Effector memory CD4-positive, alpha-beta T cell (primary cell): Measurements from ENCODE around the gene SRGAP2C.
"Not testable (repeated sequence)": the region's sequence is repeated elsewhere in the genome, so short reads cannot be mapped to it uniquely, and the experiment has no call there.

ENCODE experiments used
- DNase-seq, 3 donors: peaks; one replicate each; pipeline ENCODE4 v3.0.0-alpha.2; 2020
- H3K27ac ChIP-seq: 2 replicates; pipeline ENCODE4 v1.7.0; 2013; ENCODE audit warnings: mild to moderate bottlenecking, low read length, moderate library complexity; ENCODE audit not compliant: insufficient read depth, poor library complexity, severe bottlenecking
- H3K27me3 ChIP-seq: replicated peaks from 2 replicates; pipeline ENCODE4 v1.7.0; 2013; ENCODE audit warnings: mild to moderate bottlenecking, low read length; ENCODE audit not compliant: insufficient read depth, control insufficient read depth, poor library complexity, severe bottlenecking
- H3K36me3 ChIP-seq: 2 replicates; pipeline ENCODE4 v1.7.0; 2013; ENCODE audit warnings: mild to moderate bottlenecking, low read length, moderate library complexity; ENCODE audit not compliant: control insufficient read depth, insufficient read depth
- H3K4me1 ChIP-seq: 2 replicates; pipeline ENCODE4 v1.7.0; 2013; ENCODE audit warnings: low read length, mild to moderate bottlenecking; ENCODE audit not compliant: control insufficient read depth, insufficient read depth, poor library complexity, severe bottlenecking
- H3K4me3 ChIP-seq: 2 replicates; pipeline ENCODE4 v1.7.0; 2013; ENCODE audit warnings: low read length, low read depth, mild to moderate bottlenecking; ENCODE audit not compliant: insufficient read depth, poor library complexity, severe bottlenecking
- H3K9me3 ChIP-seq: 2 replicates; pipeline ENCODE4 v1.7.0; 2013; ENCODE audit warnings: mild to moderate bottlenecking, low read length, moderate library complexity; ENCODE audit not compliant: control insufficient read depth

The SRGAP2C gene

DNA sequence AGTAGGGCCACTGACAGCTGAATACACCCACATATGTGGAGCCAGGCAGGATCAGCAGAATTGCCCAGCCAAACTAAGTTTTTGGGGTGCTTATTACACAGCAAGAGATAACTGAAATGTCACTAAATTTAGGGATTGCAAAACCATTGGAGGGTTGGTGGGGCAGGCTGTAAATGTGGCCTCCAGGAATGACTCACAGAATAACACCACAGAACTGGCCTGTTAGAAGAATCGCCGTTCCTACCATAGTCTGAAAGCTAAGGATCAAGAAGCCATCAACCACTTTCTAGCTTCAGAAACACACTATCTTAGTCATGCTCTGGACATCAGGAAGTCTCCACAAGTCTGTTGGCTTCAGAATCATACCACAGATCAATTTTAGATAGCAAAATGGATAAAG, 24.7 kb upstream of the SRGAP2C start:
- H3K36me3 ChIP-seq, H3K4me3 ChIP-seq, H3K27ac ChIP-seq, DNase-seq, H3K27me3 ChIP-seq, H3K9me3 ChIP-seq, H3K4me1 ChIP-seq: not testable (repeated sequence)

DNA sequence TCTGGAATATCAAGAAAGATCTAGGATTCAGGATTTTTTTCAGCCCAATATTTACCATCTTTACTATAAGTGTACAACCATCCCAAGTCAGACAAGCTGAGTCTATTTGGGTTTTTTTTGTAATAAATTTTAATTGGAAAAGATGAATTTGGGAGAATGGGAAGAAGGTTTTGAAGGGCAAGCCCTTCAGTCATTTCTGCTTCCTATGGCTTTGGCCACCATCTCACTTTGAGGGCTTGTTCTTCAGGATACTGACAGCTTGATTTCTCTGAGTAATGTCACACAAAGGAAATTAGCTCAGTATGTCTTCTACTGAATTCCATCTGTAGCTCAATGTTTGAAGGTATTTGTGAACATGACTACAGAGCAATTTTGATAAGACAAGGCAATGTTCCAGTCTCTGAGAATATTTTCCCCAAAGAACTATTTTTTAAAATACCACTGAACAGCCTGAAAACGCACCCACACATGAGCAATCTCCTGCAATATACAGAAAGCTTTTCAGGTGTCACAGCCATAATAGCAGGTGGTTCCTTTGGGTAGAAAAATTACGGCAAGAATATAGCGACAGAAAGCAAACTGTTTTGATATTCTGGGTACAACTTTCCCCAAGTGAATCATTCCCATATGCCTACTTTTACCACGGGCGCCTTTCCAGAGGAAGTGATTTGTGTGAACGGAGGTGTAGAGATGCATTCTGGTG, 23.4 kb upstream of the SRGAP2C start:
- H3K27me3 ChIP-seq, DNase-seq, H3K4me3 ChIP-seq, H3K9me3 ChIP-seq, H3K4me1 ChIP-seq, H3K27ac ChIP-seq, H3K36me3 ChIP-seq: not testable (repeated sequence)

DNA sequence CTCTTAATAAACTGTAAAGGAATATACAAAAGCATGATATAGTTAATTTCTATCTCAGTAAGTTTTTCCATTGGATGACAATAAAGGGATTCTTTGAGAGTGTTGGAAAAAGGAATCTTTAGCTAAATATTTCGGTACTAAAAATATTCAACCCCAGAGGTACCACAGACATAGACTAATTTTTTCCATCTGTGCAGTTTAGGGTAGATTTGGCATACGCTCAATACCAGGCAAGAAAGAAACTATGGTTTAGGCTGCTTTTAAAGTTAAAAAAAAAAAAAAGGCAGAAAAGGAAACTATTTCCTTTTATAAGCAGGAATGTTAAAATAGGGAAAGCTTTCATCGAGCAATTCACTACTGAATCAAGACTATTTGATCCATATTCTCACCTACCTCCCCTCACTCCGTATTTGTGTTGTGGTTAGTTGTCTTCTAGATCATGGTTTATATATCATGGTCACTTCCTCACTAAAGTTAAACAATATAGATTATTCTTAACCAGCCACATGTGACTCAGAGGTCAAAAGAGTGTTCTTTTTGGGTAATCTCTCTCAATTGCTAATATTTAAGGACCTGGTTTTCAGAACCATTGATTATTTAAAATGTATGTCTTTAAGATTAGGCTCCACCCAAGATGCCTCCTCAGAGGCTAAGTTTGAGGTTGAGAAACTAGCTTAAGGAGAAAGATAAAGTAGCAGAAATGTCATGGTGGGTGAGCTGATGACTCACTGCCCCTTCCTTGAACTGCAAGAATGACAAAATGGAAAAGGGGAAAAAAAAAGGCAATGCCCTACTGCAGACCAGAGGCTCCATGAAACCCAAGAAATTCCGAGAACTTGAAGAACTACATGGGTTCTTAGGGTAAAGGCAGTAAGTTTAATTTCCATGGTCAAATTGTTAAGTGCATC, 20.7 kb upstream of the SRGAP2C start:
- H3K4me1 ChIP-seq, H3K27me3 ChIP-seq, DNase-seq, H3K27ac ChIP-seq, H3K36me3 ChIP-seq, H3K9me3 ChIP-seq, H3K4me3 ChIP-seq: not testable (repeated sequence)

DNA sequence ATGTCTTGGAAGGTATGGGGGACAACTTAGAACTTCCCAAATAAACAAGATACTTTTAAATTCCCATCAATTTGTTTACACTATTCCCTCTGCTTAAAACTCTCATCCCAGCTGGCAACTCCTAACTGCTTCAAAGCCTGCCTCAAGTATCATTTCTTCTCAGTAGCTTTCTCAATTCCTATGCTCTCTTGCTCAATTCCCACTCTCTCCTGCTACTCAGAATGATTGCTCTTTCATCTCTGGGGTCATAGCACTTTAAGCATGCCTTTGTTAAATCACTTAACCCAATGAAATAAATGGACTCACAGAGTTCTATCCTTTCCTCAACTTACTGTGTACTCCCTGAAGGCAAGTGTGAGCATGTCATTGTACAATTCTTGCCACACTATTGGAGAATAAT, 19.5 kb upstream of the SRGAP2C start:
- not testable (repeated sequence) for H3K36me3 ChIP-seq, H3K27ac ChIP-seq, H3K9me3 ChIP-seq, DNase-seq, H3K4me1 ChIP-seq, H3K27me3 ChIP-seq, H3K4me3 ChIP-seq

DNA sequence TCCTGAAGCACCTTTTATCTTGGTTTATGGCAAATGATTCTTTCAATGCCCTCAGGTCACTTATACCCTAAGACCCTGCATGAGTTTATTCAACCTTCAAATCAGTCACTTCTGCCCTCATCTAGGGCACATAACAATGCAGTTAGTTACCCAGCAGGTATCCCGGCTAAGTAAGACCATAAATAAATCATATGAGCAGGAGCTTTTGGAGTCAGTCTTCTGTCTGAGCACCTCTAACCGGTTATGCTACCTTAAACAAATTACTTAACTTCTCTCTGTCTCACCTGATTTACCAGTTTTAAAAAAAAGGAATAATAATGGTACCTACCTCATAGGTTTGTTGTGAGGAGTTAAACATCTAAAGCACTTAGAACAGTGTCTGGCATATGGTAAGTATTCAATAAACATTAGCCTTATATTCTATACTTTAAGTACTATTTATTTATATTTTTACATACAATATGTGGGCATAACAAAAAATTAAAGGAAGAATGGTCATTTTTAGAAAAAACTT, 17.5 kb upstream of the SRGAP2C start:
- not testable (repeated sequence) for H3K9me3 ChIP-seq, DNase-seq, H3K36me3 ChIP-seq, H3K27me3 ChIP-seq, H3K4me1 ChIP-seq, H3K27ac ChIP-seq, H3K4me3 ChIP-seq

DNA sequence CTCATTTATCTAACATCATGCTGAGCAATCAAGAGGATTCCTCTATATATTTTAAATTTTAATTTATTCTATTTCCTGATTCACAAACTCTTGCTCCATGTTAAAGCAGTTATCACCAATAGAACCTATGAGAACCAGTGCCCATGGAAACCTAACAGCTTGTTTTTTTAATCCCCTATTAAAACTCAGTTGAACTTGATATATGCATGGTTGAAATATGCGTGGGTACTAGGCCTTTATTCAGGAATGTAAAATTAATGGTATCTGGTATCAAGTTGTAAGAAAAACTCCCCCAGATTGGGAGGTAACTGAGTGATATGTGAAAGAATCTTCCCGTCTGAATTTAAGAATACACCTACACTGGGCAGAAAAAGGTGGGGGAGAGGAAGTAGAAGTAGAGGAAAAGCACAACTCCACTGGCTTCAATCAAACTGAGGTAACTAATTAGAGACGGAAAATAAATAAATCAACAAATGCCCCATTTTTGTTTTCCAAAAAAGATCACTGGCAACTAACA, 16.6 kb upstream of the SRGAP2C start:
- not testable (repeated sequence) for H3K27ac ChIP-seq, H3K27me3 ChIP-seq, H3K9me3 ChIP-seq, H3K36me3 ChIP-seq, H3K4me1 ChIP-seq, H3K4me3 ChIP-seq, DNase-seq

DNA sequence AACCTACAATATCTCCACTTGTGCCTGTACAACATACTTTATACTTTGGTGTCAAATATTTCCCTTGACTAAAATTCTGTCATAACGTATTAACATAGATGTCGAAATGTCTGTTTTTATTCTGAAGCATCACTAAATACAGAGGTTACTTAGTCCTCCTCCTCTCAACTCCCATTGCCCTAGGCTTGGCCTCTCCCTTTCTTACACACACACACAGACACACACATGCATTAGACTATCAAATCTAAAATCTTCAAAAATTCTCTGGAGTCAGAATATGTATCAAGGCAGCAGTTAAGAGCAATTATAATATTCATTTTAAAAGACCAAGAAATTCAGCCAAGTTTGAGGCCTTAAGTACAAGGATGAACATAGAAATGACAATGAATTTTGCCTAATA, 8.1 kb upstream of the SRGAP2C start:
- not testable (repeated sequence) for H3K27me3 ChIP-seq, DNase-seq, H3K4me1 ChIP-seq, H3K4me3 ChIP-seq, H3K9me3 ChIP-seq, H3K27ac ChIP-seq, H3K36me3 ChIP-seq

DNA sequence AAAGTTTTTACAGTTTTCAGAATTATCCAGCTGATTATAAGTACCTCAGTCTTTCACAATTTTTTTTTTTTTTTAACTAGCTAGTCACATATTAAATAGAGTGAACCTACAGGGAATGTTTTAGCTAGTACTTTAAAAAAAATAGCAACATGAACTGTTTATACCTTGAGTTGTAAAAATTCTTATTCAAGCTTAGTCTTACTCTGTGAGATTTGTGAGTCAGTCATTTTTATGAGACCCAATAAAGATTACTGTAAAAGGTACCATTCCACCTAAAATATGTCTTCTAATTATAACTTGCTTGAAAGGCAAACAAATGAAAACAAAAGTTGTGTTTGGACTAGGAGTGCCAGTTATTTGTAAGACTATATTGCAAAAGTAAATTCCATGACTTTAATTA, 6.6 kb upstream of the SRGAP2C start:
- H3K9me3 ChIP-seq, DNase-seq, H3K36me3 ChIP-seq, H3K4me3 ChIP-seq, H3K27ac ChIP-seq, H3K27me3 ChIP-seq, H3K4me1 ChIP-seq: not testable (repeated sequence)

DNA sequence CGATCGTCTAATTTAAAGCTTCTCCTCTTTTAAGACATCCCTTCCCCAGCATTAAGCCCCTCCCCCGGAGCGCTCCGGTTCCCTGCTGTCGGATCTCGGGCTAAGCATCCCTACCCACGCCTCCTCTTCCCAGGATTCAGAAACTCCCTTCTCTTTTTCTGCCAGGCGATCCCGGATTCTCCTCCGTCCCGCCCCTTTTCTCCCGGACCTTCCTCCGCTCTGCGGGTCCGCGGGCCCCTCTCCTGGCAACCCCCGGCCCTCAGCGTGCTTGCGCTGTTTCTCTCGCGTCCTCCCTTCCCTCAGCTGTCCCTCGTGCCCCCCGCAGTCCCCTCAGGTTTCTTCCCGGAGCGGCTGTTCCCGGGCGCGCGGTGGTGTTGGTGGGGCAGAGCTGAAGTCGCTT, 908 bp upstream of the SRGAP2C start:
- not testable (repeated sequence) for H3K4me1 ChIP-seq, H3K4me3 ChIP-seq, H3K27me3 ChIP-seq, H3K27ac ChIP-seq, H3K36me3 ChIP-seq, H3K9me3 ChIP-seq, DNase-seq

DNA sequence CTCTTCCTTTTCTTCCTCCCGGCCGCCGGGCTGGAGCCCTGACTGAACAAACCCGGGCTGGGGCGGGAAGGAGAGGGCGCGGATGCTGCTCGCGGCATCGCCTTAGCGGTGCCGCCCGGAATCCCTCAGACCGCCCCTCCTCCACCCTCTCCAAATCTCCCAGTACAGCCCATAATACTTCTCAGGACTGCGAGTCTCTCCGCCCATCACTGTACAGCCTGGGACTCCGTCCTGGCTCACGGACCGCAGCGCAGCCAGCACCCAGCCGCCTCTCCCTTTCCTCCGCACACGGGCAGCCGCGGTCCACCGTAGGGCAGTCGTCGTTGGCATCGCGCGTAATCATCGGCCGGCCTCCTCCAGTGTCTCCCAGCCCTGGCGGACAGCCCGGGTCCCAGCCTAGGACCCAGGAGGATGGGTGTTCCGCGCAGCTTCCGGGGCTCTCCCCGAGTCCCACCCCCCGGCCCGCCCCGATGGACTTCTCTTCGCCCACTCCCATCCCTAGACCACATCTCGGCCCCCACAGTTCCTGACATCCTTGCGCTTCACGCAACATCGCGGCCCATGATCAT, 449 bp downstream of the SRGAP2C start:
- H3K36me3 ChIP-seq, H3K27ac ChIP-seq, H3K9me3 ChIP-seq, H3K4me3 ChIP-seq, H3K27me3 ChIP-seq, H3K4me1 ChIP-seq, DNase-seq: not testable (repeated sequence)
